GM12878 (cell line): ENCODE data around the gene HMHB1. TPM values are rescaled to one million over a fixed set of nuclear protein-coding genes. Genes with fewer than 3 reads are reported as not detected.

Source experiments
- ASH2L ChIP-seq: fragments of 300-600, 200-600 bp; sonication (generic); IDR thresholded peaks from 2 replicates; pipeline ENCODE4 v1.6.1; 2017; ENCODE audit warnings: low read depth, mild to moderate bottlenecking, borderline replicate concordance
- EED ChIP-seq: sonication (generic); IDR thresholded peaks from 2 replicates; pipeline ENCODE4 v1.6.1; 2016; ENCODE audit warnings: antibody characterized with exemption, low read depth
- LARP7 ChIP-seq: fragments of 450-650 bp; IDR thresholded peaks from 2 replicates; pipeline ENCODE4 v1.6.1; 2017; ENCODE audit warnings: mild to moderate bottlenecking
- RUNX3 ChIP-seq: IDR thresholded peaks from 2 replicates; pipeline ENCODE4 v1.6.1; 2012; ENCODE audit warnings: low read length, inconsistent platforms
- SREBF1 ChIP-seq: IDR thresholded peaks from 2 replicates; pipeline ENCODE4 v1.6.1; 2012; ENCODE audit warnings: mild to moderate bottlenecking, low read length
- STAT3 ChIP-seq: IDR thresholded peaks from 2 replicates; pipeline ENCODE4 v1.6.1; 2011; ENCODE audit warnings: low read depth, low read length, improper control_type of control experiment
- TCF12 ChIP-seq: IDR thresholded peaks from 2 replicates; pipeline ENCODE4 v1.6.1; 2011; ENCODE audit warnings: low read depth, mild to moderate bottlenecking, low read length
- ZNF384 ChIP-seq: IDR thresholded peaks from 2 replicates; pipeline ENCODE4 v1.6.1; 2012; ENCODE audit warnings: low read depth, mild to moderate bottlenecking, low read length, improper control_type of control experiment, borderline replicate concordance
- ZNF687 ChIP-seq: fragments of 450-650 bp; IDR thresholded peaks from 2 replicates; pipeline ENCODE4 v1.6.1; 2017; ENCODE audit warnings: mild to moderate bottlenecking, moderate library complexity
- polyA plus RNA-seq, 11 experiments: library from polyadenylated mRNA; depleted of rRNA in 4 of 11; unstranded in 6 of 11; stranded (reverse) in 5 of 11; fragments of >200 nt; fragmentation: Nextera tagmentation in 4 of 11; fragmentation: Illumina TruSeq in 1 of 11; extraction: Ambion mirVana in 4 of 11; extraction: Trizol in 1 of 11; gene quantifications; 1 replicate in 1 of 11; 2 replicates in 10 of 11; pipeline versions ENCODE4 v1.2.1 to v1.2.3, GENCODE V29; 2011 to 2016; ENCODE audit warnings: inconsistent platforms in 2 of 11, missing spikeins in 2 of 11, low read depth in 1 of 11
- total RNA-seq, 4 experiments: library from RNA; depleted of rRNA in 3 of 4; stranded (reverse); fragments of >200 nt in 3 of 4; fragmentation: Illumina TruSeq in 1 of 4; extraction: Trizol in 1 of 4; gene quantifications; 2 replicates each; pipeline versions ENCODE4 v1.2.1 to v1.2.3, GENCODE V29; 2013 to 2021

Gene HMHB1
- total and polyA plus RNA-seq, 10 of the 15 experiments (the other 5 are each of a cell fraction or from before 2014, with no cell fraction given): 0.45 to 20.3 (median 4.6) TPM

DNA sequence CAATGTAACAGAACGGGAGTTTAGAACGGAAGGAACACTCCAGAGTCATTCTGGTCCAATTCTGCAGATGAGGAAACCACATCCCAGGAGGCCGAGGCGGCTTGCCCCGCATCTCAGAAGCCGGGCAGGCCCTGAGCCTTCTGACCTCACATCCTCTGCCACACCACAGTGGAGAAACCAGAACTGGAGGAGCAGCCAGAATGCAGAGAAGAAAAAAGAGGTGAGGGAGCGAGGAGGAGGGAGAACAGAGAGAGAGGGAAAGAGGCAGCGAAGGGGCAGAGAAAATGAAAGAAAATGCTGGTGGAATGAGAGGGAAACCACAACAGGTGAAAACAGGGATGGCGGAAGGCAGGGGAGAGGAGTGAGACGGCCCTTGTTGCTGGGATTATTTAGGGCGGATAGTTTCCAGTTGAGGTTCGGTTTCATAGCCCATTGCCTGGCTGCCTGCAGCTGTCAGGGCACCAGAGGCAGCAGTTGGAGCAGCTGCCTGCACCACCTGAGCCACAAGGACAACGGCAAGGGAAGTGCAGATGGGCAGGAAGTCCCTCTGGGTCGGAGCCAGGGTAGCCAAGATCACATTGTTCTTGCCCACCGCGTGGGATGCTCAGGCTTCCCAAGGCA is at the start of gene HMHB1 (continued):
- no peak for TF ChIP-seq SREBF1
- TF ChIP-seq EED: peak; percentile 88
- TF ChIP-seq STAT3: no peak
- TF ChIP-seq LARP7: 0 out of 2 replicates have a peak, but pooled peaks have one; percentile 21
- TF ChIP-seq ASH2L: no peak
- peak; percentile 83 for TF ChIP-seq TCF12
- peak; percentile 33; the same call in 1 of the 2 replicates for TF ChIP-seq ZNF687
- peak; percentile 67 for TF ChIP-seq RUNX3
- no peak for TF ChIP-seq ZNF384
